ENCODE data around the gene FSTL1. TPM values are rescaled to one million over a fixed set of nuclear protein-coding genes. Genes with fewer than 3 reads are reported as not detected.

The FSTL1 gene
- total and polyA plus RNA-seq, 2 of the 8 experiments (the other 6 are each of a cell fraction or from before 2014, with no cell fraction given): 158 to 516 TPM

DNA sequence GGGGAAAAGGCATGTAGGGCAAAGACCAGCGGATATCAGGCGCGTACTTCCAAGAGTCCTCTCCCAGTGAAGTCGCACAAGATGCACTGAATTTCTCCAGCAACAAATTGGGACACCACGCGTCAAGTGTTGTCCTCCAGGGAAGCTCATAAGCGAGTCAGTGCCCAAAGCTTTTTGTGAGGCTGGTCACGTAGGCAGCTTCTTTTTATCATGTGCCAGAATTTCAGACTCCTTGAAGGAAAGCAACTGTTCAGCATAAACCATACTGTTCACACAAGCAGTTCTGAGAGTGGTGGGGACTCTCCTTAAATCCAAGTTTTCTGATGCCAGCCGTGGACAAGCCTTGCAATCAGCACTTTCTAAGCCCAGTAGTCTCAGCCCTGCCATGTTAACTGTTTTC lies 10.1 kb upstream of the FSTL1 start:
- CTCF ChIA-PET (ENCODE audit: partially characterized antibody): interaction anchor here (0.9 to 3.5 kb wide), 8 partner anchors 8 to 98 kb away, joined by 3 to 11 read pairs (median 6); partner anchors contain the start of gene FSTL1
- peaks cover 0 to 11% (median 2%) of the 10 kb centered on the region in 4 experiments; a peak in 2 of 7 replicates for H3K4me1 ChIP-seq (replicated peaks in 1 of 4; ENCODE audit: control insufficient read depth in 3 of 4, insufficient read depth in 4 of 4, low read length in 3 of 4)
- TF ChIP-seq NANOG (IDR thresholded peaks at IDR 0.05; ENCODE audit: insufficient read depth, low read depth, low read length, poor library complexity, severe bottlenecking) (no peak), CHD1 (IDR thresholded peaks at IDR 0.05; ENCODE audit: low read depth, low read length) (no peak), SIX5 (IDR thresholded peaks at IDR 0.05; ENCODE audit: low read depth, low read length) (no peak), RBBP5 (IDR thresholded peaks at IDR 0.05; ENCODE audit: borderline replicate concordance, low read depth, low read length) (no peak), GTF2F1 (IDR thresholded peaks at IDR 0.05; ENCODE audit: borderline replicate concordance, low read depth, low read length) (no peak), RFX5 (IDR thresholded peaks at IDR 0.05; ENCODE audit: borderline replicate concordance, low read depth, low read length) (no peak), TEAD4 (IDR thresholded peaks at IDR 0.05; ENCODE audit: low read depth, low read length) (no peak), POLR2AphosphoS5 (IDR thresholded peaks at IDR 0.05; ENCODE audit: low read depth, low read length) (no peak), JUN (IDR thresholded peaks at IDR 0.05; ENCODE audit: low read depth, low read length) (no peak), YY1 (IDR thresholded peaks at IDR 0.05; ENCODE audit: low read depth, low read length) (no peak)
- TF ChIP-seq, protein P1, sequence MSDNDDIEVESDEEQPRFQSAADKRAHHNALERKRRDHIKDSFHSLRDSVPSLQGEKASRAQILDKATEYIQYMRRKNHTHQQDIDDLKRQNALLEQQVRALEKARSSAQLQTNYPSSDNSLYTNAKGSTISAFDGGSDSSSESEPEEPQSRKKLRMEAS (IDR thresholded peaks at IDR 0.05): no peak
- TF ChIP-seq, protein P2, sequence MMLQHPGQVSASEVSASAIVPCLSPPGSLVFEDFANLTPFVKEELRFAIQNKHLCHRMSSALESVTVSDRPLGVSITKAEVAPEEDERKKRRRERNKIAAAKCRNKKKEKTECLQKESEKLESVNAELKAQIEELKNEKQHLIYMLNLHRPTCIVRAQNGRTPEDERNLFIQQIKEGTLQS (IDR thresholded peaks at IDR 0.05; ENCODE audit: insufficient read depth, low read depth, low read length): no peak

More for the DNA sequence above, 10.1 kb upstream of the FSTL1 start:
- no peaks in the 10 kb centered on the region for H3K79me1 ChIP-seq (ENCODE audit: low read depth, low read length)
- no peak overlapping the region for H3K4ac ChIP-seq (replicated peaks; ENCODE audit: insufficient read length, low read depth, low read length)
- no peak overlapping the region for H4K8ac ChIP-seq (ENCODE audit: extremely low read depth, insufficient read depth, low read length)
- H3K27me3 ChIP-seq (replicated peaks in 1 of 4; ENCODE audit: control insufficient read depth in 3 of 4, extremely low read depth in 1 of 4, insufficient read depth in 3 of 4, low read length in 3 of 4): 0 out of 7 replicates have a peak, but pooled peaks cover 0 to 3% (median 0%) of the 10 kb centered on the region in 4 experiments
- H3K18ac ChIP-seq (ENCODE audit: extremely low read depth, low read length): peak overlapping the region; percentile 0; the same call in 1 of the 2 replicates
- no peak for DNase-seq (ENCODE audit: low read depth in 1 of 2, low spot score in 2 of 2)
- WGBS, 2 experiments (ENCODE audit: extremely low coverage in 1 of 2, insufficient coverage in 1 of 2, insufficient read length in 1 of 2, insufficient replicate concordance in 2 of 2, low coverage in 1 of 2, low lambda C conversion rate in 2 of 2, missing lambda C conversion rate in 1 of 2): 87% methylated on average over 9 of the region's 9 CpGs; no CpG with 5 or more reads in 1 of the 2 experiments
- H3K23ac ChIP-seq (ENCODE audit: insufficient read length): no peak overlapping the region
- no peak overlapping the region for H2BK5ac ChIP-seq (ENCODE audit: low read depth, low read length)
- no peaks in the 10 kb centered on the region; the same call in 1 of the 2 replicates for H3K23me2 ChIP-seq (ENCODE audit: low read depth, low read length)
- no peak for FAIRE-seq
- no peak overlapping the region for H4K91ac ChIP-seq (replicated peaks; ENCODE audit: insufficient read length, low read length)
- no peaks in the 10 kb centered on the region for H3K79me2 ChIP-seq (ENCODE audit: control insufficient read depth in 1 of 2, insufficient read depth in 2 of 2, low read length in 2 of 2)
- H2AK5ac ChIP-seq (ENCODE audit: low read depth, low read length): no peak overlapping the region
- POLR2A ChIA-PET (ENCODE audit: partially characterized antibody): interaction anchor here (1.5 to 1.8 kb wide), 4 partner anchors 9 to 14 kb away, joined by 3 to 10 read pairs (median 6); partner anchors contain the start of gene FSTL1
- no peak overlapping the region for H3K4me2 ChIP-seq (ENCODE audit: insufficient read depth in 1 of 2, low read depth in 2 of 2, low read length in 2 of 2)
- H3K27ac ChIP-seq (ENCODE audit: low read depth, low read length): no peak overlapping the region
- H2AFZ ChIP-seq (ENCODE audit: low read length): 0 out of 2 replicates have a peak overlapping the region, but pooled peaks have one; percentile 30
- no peak overlapping the region for H3K4me3 ChIP-seq (ENCODE audit: extremely low read depth in 1 of 4, insufficient read depth in 2 of 4, low read depth in 3 of 4, low read length in 4 of 4)
- no peak overlapping the region for H2BK12ac ChIP-seq (ENCODE audit: low read depth, low read length)
- no peak overlapping the region for H3K9ac ChIP-seq (replicated peaks in 1 of 4; ENCODE audit: extremely low read depth in 1 of 4, low read depth in 3 of 4, low read length in 3 of 4)
- H2BK20ac ChIP-seq (ENCODE audit: low read length): no peak overlapping the region; the same call in 1 of the 2 replicates
- no peaks in the 10 kb centered on the region for H4K20me1 ChIP-seq (replicated peaks in 1 of 2; ENCODE audit: control insufficient read depth in 1 of 2, insufficient read depth in 2 of 2, low read length in 2 of 2)
- no peak overlapping the region for H4K5ac ChIP-seq (ENCODE audit: insufficient read length, low read depth, low read length)
- H3K56ac ChIP-seq (replicated peaks; ENCODE audit: insufficient read length, low read depth, low read length): no peak overlapping the region
- no peak overlapping the region for H3K14ac ChIP-seq (ENCODE audit: insufficient read length)
- H2BK15ac ChIP-seq (ENCODE audit: low read length): no peak overlapping the region
- H2BK120ac ChIP-seq (replicated peaks; ENCODE audit: low read depth, low read length): no peak overlapping the region
- H3K9me3 ChIP-seq (ENCODE audit: insufficient read depth in 2 of 2, low read depth in 1 of 2, low read length in 1 of 2): no peaks in the 10 kb centered on the region
- no peaks in the 10 kb centered on the region for H3K36me3 ChIP-seq (ENCODE audit: control insufficient read depth in 2 of 4, insufficient read depth in 4 of 4, low read length in 3 of 4)
